Omental fat pad (tissue), 4 donors: ENCODE measurements around the gene HAGHL. TPM values are rescaled to one million over a fixed set of nuclear protein-coding genes. Genes with fewer than 3 reads are reported as not detected.
"Not testable (repeated sequence)": the region's sequence is repeated elsewhere in the genome, so short reads cannot be mapped to it uniquely, and the experiment has no call there.

ENCODE experiments used
- ATAC-seq: fragments of 150-250 bp; one replicate; pipeline ENCODE4 v1.9.1; 2016; ENCODE audit warnings: mild to moderate bottlenecking, moderate library complexity; ENCODE audit not compliant: low FRiP score
- DNase-seq: peaks from one replicate; pipeline ENCODE4 v3.0.0-alpha.2; 2019; ENCODE audit warnings: low spot score
- CTCF ChIP-seq, 3 donors: fragments of 450-650 bp; IDR thresholded peaks; one replicate each; pipeline ENCODE4 v1.5.1; 2016 to 2017; ENCODE audit warnings: antibody characterized with exemption in 3 of 3, mild to moderate bottlenecking in 3 of 3, moderate library complexity in 2 of 3
- total RNA-seq, 4 donors: library from RNA; depleted of rRNA; stranded (reverse); fragments of >200 nt; gene quantifications; one replicate each; pipeline ENCODE4 v1.1.0, GENCODE V29; 2016

The HAGHL gene
- total RNA-seq, 4 donors from 2014 or later, result 0.79 to 7.3 (median 4.6) TPM

GRCh38 chr16:711084-711483 lies 15.8 kb upstream of the HAGHL start:
- ATAC-seq (no peak), DNase-seq (no peak)
- no peak for TF ChIP-seq CTCF (IDR thresholded peaks at IDR 0.05)

DNA sequence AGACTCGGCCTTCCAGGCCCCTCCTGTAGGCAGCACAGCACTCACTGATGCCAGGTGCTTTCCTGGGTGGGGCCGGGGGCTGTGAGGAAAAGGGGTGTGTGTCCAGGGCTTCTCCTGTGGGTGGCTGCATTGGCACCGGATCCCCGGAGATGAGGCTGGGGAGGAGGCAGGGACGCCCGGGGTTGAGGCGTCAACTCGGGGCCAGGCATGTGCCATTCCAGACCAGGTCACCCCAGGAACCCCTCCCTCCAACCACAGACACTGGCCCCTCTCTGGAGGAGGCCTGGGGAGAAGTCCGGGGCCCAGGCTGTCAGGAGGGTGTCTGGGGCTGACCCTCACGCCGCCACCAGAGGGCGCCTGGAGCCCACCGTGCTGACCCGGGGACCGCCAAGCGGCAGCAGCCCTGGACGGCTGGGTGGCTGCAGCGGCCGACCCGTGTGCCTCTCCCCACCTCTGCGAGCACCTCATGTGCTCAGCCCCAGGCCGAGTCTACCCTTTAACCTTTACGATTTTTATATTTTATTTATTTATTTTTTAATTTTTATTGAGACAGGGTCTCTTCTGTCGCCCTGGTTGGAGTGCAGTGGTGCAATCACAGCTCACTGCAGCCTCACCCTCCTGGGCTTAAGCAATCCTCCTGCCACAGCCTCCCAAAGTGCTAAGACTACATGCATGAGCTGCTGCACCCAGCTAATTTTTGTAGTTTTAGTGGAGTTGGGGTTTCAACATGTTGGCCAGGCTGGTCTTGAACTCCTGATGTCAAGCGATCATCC lies 15.2 kb upstream of the HAGHL start:
- peak in 1 of 3 donors; percentile 84 for TF ChIP-seq CTCF (IDR thresholded peaks at IDR 0.05)
- DNase-seq, result no peak
- ATAC-seq, result peak; percentile 23

DNA sequence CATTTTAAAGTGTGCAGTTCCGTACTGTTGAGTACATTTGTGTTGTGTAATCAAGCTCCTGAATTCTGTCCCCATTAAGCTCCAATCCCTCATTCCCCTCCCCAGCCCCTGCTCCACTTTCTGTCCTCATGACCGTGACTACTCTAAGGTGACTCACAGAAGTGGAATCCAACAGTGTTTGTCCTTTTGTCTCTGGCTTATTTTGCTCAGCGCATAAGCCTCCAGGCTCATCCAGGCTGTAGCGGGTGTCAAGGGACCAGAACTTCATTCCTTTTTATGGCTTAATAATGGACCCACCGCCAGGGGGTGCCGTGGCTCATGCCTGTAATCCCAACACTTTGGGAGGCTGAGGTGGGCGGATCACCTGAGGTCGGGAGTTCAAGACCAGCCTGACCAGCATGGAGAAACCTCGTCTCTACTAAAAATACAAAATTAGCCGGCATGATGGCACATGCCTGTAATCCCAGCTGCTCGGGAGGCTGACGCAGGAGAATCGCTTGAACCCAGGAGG lies 14.1 kb upstream of the HAGHL start:
- not testable (repeated sequence) for ATAC-seq, DNase-seq
- TF ChIP-seq CTCF (IDR thresholded peaks at IDR 0.05), result peak in 1 of 3 donors; percentile 28

- no peak for DNase-seq
- no peak for TF ChIP-seq CTCF (IDR thresholded peaks at IDR 0.05)
- no peak for ATAC-seq
Measured at GRCh38 chr16:714079-714478, 12.8 kb upstream of the HAGHL start.

DNA sequence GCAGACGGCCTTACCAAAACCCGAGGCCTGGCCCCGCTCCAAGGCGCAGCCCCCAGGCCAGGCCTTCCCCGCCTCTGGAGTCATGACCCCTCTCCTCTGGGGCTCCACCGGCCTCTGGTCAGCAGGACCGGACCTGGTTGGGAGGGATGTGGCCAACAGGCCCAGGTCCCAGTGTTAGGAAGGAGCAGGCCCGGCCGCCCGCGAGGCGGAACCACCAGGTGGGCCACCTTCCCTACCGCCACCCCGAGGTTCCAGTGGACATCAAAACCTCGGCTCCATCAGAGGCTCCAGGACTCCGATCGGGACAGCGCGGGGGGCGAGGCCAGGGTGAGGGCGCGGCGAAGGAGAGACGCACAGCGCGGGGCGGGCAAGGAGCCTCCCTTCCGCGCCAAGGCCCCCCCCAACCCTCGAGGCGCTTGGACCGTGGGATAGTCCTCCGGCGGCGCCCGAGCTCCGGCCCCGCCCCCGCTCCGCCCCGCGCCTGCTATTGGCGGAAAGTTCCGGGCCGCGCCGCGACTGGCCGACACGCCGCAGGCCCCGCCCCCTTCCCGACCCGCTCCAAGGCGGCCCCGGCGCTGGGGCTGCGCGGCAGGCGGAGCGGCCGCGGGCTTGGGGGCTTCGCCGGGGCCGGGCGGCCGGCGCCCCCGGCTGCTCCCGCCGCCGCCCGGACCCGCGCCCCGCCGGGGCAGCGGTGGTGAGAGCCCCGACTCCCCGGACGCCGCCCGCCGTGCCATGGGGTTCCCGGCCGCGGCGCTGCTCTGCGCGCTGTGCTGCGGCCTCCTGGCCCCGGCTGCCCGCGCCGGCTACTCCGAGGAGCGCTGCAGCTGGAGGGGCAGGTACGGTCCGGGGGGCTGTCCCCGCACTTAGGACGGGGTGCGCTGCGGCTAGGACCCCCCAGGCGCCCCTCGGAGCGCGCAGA lies 12.1 kb upstream of the HAGHL start, which contains the start of gene METRN:
METRN (plus strand) TSS at position 561 of the 919 bp plus-strand sequence; CDS start at position 733, 172 bp downstream.
- peak; percentile 83 for DNase-seq
- peak; percentile 87 for ATAC-seq
- TF ChIP-seq CTCF (IDR thresholded peaks at IDR 0.05), result no peak

DNA sequence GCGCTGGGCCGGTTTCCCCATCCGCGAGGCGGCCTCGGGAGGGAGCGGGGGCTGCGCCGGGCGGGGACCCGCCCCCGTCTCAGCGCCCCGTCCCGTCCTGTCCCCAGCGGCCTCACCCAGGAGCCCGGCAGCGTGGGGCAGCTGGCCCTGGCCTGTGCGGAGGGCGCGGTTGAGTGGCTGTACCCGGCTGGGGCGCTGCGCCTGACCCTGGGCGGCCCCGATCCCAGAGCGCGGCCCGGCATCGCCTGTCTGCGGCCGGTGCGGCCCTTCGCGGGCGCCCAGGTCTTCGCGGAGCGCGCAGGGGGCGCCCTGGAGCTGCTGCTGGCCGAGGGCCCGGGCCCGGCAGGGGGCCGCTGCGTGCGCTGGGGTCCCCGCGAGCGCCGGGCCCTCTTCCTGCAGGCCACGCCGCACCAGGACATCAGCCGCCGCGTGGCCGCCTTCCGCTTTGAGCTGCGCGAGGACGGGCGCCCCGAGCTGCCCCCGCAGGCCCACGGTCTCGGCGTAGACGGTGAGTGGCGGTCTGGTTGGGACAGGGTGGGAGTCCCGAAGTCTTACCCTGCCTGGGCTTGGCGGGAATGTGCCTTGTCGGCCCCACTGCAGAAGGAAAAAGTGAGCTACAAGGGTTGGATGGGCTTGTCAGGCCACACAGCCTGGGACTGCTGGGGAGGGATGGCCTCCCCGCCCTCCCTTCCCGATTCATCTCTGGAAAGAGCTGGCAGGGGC lies 11.3 kb upstream of the HAGHL start:
- TF ChIP-seq CTCF (IDR thresholded peaks at IDR 0.05), result no peak
- ATAC-seq (peak; percentile 23), DNase-seq (no peak)
